ENCODE measurements around the gene CREB5.

Gene CREB5

DNA sequence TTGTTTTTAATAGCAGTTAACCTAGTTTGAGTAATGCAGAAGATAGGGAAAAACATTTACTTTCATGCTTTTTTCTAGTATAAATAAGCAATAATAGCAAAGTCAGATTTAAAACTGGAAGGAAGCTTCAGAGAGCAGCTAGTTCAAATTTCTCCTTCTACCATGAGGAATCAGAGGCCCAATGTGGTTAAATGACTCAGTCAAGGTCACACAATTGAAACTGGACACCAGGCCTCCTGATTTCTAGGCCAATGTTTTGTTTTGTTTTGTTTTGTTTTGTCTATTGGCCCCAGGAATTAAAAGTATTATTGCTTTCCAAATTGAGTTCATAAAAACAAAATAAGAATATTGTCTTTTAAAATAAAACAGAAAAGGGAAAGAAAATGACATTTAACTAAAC, 423.5 kb downstream of the CREB5 start:
- no peak for ATAC-seq

DNA sequence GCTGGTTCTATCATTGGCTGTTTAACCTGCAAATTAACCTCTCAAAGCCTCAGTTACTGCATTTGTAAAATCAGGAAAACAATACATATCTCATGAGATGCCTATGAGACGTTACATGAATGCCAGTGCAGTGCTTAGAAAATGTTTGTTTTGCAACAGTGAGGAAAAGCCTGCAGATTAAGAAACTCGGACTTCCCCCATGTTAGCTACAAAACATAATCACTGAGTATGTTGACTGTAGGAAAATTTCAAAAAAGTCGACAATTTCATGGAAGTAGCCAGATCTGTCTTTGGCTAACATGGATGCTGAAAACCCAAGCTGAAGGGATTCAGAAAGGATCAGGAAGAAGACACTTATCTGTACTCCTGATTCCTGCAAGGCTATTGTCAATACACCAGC, 424.4 kb downstream of the CREB5 start:
- no peak for TF ChIP-seq BACH2 (CRISPR knock-in tag; IDR thresholded peaks at IDR 0.05; ENCODE audit: borderline replicate concordance)
- TF ChIP-seq GLIS3 (CRISPR knock-in tag; IDR thresholded peaks at IDR 0.05) = no peak
- no peak for TF ChIP-seq ARNTL (CRISPR knock-in tag; IDR thresholded peaks at IDR 0.05; ENCODE audit: borderline replicate concordance, low read depth)
- TF ChIP-seq RARB (CRISPR knock-in tag; IDR thresholded peaks at IDR 0.05) = no peak
- TF ChIP-seq, protein P1, sequence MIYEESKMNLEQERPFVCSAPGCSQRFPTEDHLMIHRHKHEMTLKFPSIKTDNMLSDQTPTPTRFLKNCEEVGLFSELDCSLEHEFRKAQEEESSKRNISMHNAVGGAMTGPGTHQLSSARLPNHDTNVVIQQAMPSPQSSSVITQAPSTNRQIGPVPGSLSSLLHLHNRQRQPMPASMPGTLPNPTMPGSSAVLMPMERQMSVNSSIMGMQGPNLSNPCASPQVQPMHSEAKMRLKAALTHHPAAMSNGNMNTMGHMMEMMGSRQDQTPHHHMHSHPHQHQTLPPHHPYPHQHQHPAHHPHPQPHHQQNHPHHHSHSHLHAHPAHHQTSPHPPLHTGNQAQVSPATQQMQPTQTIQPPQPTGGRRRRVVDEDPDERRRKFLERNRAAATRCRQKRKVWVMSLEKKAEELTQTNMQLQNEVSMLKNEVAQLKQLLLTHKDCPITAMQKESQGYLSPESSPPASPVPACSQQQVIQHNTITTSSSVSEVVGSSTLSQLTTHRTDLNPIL (CRISPR knock-in tag; IDR thresholded peaks at IDR 0.05; ENCODE audit: low read depth) = no peak
- TF ChIP-seq, protein P2, sequence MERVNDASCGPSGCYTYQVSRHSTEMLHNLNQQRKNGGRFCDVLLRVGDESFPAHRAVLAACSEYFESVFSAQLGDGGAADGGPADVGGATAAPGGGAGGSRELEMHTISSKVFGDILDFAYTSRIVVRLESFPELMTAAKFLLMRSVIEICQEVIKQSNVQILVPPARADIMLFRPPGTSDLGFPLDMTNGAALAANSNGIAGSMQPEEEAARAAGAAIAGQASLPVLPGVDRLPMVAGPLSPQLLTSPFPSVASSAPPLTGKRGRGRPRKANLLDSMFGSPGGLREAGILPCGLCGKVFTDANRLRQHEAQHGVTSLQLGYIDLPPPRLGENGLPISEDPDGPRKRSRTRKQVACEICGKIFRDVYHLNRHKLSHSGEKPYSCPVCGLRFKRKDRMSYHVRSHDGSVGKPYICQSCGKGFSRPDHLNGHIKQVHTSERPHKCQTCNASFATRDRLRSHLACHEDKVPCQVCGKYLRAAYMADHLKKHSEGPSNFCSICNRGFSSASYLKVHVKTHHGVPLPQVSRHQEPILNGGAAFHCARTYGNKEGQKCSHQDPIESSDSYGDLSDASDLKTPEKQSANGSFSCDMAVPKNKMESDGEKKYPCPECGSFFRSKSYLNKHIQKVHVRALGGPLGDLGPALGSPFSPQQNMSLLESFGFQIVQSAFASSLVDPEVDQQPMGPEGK (CRISPR knock-in tag; IDR thresholded peaks at IDR 0.05; ENCODE audit: borderline replicate concordance) = no peak
- no peak for TF ChIP-seq ZNF8 (CRISPR knock-in tag; IDR thresholded peaks at IDR 0.05)
- no peak for TF ChIP-seq CSDC2 (CRISPR knock-in tag; IDR thresholded peaks at IDR 0.05)
- TF ChIP-seq ZC3H10 (CRISPR knock-in tag; IDR thresholded peaks at IDR 0.05) = no peak
- TF ChIP-seq, protein P3, sequence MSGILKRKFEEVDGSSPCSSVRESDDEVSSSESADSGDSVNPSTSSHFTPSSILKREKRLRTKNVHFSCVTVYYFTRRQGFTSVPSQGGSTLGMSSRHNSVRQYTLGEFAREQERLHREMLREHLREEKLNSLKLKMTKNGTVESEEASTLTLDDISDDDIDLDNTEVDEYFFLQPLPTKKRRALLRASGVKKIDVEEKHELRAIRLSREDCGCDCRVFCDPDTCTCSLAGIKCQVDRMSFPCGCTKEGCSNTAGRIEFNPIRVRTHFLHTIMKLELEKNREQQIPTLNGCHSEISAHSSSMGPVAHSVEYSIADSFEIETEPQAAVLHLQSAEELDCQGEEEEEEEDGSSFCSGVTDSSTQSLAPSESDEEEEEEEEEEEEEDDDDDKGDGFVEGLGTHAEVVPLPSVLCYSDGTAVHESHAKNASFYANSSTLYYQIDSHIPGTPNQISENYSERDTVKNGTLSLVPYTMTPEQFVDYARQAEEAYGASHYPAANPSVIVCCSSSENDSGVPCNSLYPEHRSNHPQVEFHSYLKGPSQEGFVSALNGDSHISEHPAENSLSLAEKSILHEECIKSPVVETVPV (CRISPR knock-in tag; IDR thresholded peaks at IDR 0.05) = no peak
- TF ChIP-seq ZNF70 (CRISPR knock-in tag; IDR thresholded peaks at IDR 0.05) = no peak
- no peak for TF ChIP-seq SNAI2 (CRISPR knock-in tag; IDR thresholded peaks at IDR 0.05)
- TF ChIP-seq ZNF565 (CRISPR knock-in tag; conservative IDR thresholded peaks at IDR 0.05; ENCODE audit: low read depth) = no peak
- TF ChIP-seq OSR1 (CRISPR knock-in tag; IDR thresholded peaks at IDR 0.05) = no peak
- no peak for TF ChIP-seq TOX (CRISPR knock-in tag; IDR thresholded peaks at IDR 0.05; ENCODE audit: borderline replicate concordance)
- no peak for TF ChIP-seq ESRRG (CRISPR knock-in tag; IDR thresholded peaks at IDR 0.05)
- no peak for TF ChIP-seq ZFP3 (CRISPR knock-in tag; IDR thresholded peaks at IDR 0.05)
- TF ChIP-seq PPARA (CRISPR knock-in tag; IDR thresholded peaks at IDR 0.05; ENCODE audit: borderline replicate concordance) = no peak
- no peak for ATAC-seq

More for the DNA sequence above, 423.5 kb downstream of the CREB5 start:
- TF ChIP-seq, protein P3 (CRISPR knock-in tag; IDR thresholded peaks at IDR 0.05) = no peak
- no peak for TF ChIP-seq ISL1 (CRISPR knock-in tag; IDR thresholded peaks at IDR 0.05)
- no peak for TF ChIP-seq ZFP3 (CRISPR knock-in tag; IDR thresholded peaks at IDR 0.05)
- TF ChIP-seq GLIS3 (CRISPR knock-in tag; IDR thresholded peaks at IDR 0.05) = no peak

DNA sequence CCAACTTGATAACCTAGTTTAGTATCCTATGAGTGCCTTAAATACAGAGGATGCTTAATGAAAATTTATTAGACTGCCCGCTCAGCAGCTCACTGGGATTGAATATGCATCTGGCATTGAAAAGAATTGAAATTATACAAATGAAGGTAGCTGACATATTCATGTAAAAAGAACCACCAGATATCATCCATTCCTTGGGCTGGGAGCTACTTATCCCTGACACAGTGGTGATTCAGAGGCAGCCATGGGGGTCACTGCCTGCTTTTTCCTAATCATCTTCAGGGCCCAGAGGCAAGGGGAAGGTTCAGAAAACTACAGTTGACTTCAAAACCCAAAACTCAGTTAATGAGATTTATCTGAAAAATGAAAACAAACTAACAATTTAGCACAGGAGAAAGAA, 424.9 kb downstream of the CREB5 start:
- TF ChIP-seq BACH2 (CRISPR knock-in tag; IDR thresholded peaks at IDR 0.05; ENCODE audit: borderline replicate concordance) (no peak), RARB (CRISPR knock-in tag; IDR thresholded peaks at IDR 0.05) (no peak), ZNF70 (CRISPR knock-in tag; IDR thresholded peaks at IDR 0.05) (no peak), SNAI2 (CRISPR knock-in tag; IDR thresholded peaks at IDR 0.05) (no peak)
- TF ChIP-seq, protein P1 (CRISPR knock-in tag; IDR thresholded peaks at IDR 0.05; ENCODE audit: low read depth) = no peak
- no peak for ATAC-seq

DNA sequence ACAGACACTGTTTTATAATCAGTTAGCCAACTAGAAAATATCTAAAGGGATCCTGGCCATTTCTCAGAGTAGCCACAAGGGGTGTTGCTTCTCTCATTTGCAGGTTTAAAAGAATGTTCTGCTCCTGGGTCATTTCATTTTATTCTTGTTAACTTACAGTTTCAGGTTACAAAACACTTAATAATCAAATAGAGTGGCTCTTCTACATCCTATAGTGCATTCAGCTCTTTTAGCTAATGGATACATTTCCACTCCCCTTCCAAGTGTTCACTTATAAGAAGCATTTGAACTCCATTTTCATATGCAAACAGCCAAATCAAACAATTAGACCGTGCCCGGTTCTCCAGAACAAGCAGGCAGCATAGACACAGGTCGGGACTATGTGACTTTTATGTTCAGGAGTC, 428.3 kb downstream of the CREB5 start:
- TF ChIP-seq PPARA (CRISPR knock-in tag; IDR thresholded peaks at IDR 0.05; ENCODE audit: borderline replicate concordance) = no peak
- no peak for TF ChIP-seq SNAI2 (CRISPR knock-in tag; IDR thresholded peaks at IDR 0.05)
- TF ChIP-seq, protein P4, sequence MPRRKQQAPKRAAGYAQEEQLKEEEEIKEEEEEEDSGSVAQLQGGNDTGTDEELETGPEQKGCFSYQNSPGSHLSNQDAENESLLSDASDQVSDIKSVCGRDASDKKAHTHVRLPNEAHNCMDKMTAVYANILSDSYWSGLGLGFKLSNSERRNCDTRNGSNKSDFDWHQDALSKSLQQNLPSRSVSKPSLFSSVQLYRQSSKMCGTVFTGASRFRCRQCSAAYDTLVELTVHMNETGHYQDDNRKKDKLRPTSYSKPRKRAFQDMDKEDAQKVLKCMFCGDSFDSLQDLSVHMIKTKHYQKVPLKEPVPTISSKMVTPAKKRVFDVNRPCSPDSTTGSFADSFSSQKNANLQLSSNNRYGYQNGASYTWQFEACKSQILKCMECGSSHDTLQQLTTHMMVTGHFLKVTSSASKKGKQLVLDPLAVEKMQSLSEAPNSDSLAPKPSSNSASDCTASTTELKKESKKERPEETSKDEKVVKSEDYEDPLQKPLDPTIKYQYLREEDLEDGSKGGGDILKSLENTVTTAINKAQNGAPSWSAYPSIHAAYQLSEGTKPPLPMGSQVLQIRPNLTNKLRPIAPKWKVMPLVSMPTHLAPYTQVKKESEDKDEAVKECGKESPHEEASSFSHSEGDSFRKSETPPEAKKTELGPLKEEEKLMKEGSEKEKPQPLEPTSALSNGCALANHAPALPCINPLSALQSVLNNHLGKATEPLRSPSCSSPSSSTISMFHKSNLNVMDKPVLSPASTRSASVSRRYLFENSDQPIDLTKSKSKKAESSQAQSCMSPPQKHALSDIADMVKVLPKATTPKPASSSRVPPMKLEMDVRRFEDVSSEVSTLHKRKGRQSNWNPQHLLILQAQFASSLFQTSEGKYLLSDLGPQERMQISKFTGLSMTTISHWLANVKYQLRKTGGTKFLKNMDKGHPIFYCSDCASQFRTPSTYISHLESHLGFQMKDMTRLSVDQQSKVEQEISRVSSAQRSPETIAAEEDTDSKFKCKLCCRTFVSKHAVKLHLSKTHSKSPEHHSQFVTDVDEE (CRISPR knock-in tag; IDR thresholded peaks at IDR 0.05) = no peak
- TF ChIP-seq ZNF70 (CRISPR knock-in tag; IDR thresholded peaks at IDR 0.05) = no peak
- ATAC-seq = peak; percentile 69

All from SK-N-SH treated with all-trans-retinoic acid at 6 μM for 48 hours (cell line).